Measurements from ENCODE around the gene SYS1.

SYS1 gene

DNA sequence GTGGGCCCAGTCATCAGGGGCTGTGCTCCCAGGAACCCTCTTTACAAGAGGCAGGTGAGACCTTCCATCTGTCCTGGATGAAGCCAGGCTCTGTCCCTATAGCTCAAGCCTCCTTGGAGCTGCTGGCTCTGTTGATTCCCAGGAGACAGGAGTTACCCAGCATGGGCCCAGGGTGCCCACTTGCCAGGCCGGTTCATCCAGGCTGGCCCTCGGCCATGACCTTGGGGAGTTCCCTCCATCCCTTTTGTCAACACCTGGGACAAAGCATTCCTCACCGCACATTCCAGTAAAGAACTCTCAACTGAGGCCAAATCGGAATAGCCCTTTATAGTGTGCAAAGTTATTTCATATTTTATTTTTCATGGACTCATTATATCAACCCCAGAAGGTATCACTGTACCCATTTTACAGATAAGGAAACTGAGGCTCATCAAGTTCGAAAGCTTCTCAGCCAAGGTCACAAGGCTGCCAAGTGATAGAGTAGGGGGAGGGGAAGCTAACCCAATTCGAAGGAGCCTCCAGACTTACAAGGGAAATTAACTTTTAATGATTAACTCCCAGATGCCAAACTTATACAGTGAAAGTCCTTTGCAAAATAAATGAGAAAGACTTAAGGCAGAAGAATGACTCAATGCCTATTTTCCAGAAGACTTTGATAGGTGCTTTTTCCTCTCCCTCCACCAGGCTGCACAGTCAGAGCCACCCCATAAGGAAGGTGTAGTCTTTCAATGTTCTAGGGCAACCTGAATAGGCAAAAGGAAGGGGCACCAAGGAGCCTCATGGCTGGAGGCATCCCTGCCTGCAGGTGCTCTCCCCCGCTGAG lies 33.2 kb upstream of the SYS1 start:
- H3K4me3 ChIP-seq (ENCODE audit: low read length): no peak overlapping the region
- TF ChIP-seq, protein P1, sequence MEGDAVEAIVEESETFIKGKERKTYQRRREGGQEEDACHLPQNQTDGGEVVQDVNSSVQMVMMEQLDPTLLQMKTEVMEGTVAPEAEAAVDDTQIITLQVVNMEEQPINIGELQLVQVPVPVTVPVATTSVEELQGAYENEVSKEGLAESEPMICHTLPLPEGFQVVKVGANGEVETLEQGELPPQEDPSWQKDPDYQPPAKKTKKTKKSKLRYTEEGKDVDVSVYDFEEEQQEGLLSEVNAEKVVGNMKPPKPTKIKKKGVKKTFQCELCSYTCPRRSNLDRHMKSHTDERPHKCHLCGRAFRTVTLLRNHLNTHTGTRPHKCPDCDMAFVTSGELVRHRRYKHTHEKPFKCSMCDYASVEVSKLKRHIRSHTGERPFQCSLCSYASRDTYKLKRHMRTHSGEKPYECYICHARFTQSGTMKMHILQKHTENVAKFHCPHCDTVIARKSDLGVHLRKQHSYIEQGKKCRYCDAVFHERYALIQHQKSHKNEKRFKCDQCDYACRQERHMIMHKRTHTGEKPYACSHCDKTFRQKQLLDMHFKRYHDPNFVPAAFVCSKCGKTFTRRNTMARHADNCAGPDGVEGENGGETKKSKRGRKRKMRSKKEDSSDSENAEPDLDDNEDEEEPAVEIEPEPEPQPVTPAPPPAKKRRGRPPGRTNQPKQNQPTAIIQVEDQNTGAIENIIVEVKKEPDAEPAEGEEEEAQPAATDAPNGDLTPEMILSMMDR (conservative IDR thresholded peaks at IDR 0.05; ENCODE audit: low read depth, low read length): no peak
- no peak for DNase-seq (ENCODE audit: low read depth)

DNA sequence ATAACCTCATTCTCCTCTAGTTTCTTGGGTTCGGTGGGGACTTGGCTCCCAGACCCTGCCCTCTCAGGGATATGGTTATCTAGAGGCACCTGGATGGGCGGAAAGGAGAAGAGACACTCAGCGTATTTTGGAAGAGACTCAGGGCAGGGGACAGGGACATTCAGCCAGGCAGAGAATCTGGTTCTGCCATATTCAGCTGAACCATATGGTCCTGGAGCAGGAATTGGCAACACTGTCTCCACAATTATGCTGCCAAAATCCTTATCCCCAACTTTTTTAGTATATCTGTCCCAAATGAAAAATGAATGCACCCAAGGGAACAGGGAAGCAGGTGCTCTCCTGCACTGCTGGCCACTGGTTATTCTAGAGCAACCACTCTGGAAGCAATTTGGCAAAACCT lies 32.5 kb upstream of the SYS1 start:
- DNase-seq (ENCODE audit: low read depth): no peak
- TF ChIP-seq, protein P1 (conservative IDR thresholded peaks at IDR 0.05; ENCODE audit: low read depth, low read length): no peak
- no peak overlapping the region for H3K4me3 ChIP-seq (ENCODE audit: low read length)

- DNase-seq (ENCODE audit: low read depth): no peak
- TF ChIP-seq, protein P1 (conservative IDR thresholded peaks at IDR 0.05; ENCODE audit: low read depth, low read length): no peak
- no peak overlapping the region for H3K4me3 ChIP-seq (ENCODE audit: low read length)
These were observed 26.2 kb upstream of the SYS1 start for GRCh38 chr20:45336530-45337366.

- TF ChIP-seq, protein P1 (conservative IDR thresholded peaks at IDR 0.05; ENCODE audit: low read depth, low read length): no peak
- peak; percentile 75 for DNase-seq (ENCODE audit: low read depth)
- H3K4me3 ChIP-seq (ENCODE audit: low read length): no peak overlapping the region
These were observed 25.4 kb upstream of the SYS1 start for GRCh38 chr20:45337367-45338120.

- no peak for DNase-seq (ENCODE audit: low read depth)
- TF ChIP-seq, protein P1 (conservative IDR thresholded peaks at IDR 0.05; ENCODE audit: low read depth, low read length): no peak
- no peak overlapping the region for H3K4me3 ChIP-seq (ENCODE audit: low read length)
These were observed 24.6 kb upstream of the SYS1 start for GRCh38 chr20:45338121-45339030.

DNA sequence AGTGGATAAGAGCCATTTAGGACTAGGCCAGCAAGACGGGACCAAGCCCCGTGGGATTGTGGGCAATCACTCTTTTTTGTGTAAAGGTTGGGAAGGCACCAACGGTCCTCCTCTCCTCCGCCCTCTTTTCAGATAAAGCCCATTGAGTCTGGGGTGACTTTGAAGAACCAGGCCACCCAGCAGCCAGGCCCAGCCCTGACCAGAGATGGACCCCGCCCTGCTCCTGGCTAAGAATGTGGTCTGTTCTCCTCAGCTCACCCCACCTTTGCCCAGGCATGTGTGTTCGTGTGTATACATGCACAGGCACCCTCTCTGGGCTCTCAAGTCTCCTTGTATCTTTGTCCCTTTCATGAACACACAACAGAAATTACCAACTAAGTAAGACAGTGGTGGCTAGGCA lies 23.9 kb upstream of the SYS1 start:
- H3K4me3 ChIP-seq (ENCODE audit: low read length): no peak overlapping the region
- DNase-seq (ENCODE audit: low read depth): no peak
- TF ChIP-seq, protein P1 (conservative IDR thresholded peaks at IDR 0.05; ENCODE audit: low read depth, low read length): no peak
